SK-N-SH (cell line): ENCODE data around the gene TIMP2. TPM values are rescaled to one million over a fixed set of nuclear protein-coding genes. Genes with fewer than 3 reads are reported as not detected.

ENCODE experiments used
- CTCF ChIA-PET: fragments of 300-600, 350-600 bp; formaldehyde crosslinking; extraction: SDS; loops from one replicate; lab custom pipeline; 2021; lab: Yijun Ruan, JAX
- POLR2A ChIA-PET: fragments of 350-600 bp; sonication (Branson Sonifier 250); formaldehyde crosslinking; extraction: SDS; loops from one replicate; lab custom pipeline; 2020; ENCODE audit warnings: antibody characterized with exemption, inconsistent platforms; lab: Yijun Ruan, JAX
- DNase-seq: peaks from one replicate; pipeline ENCODE4 v3.0.0; 2012
- H2AFZ ChIP-seq: fragments of 200-600 bp; sonication (generic); 2 replicates; pipeline ENCODE4 v1.8.1; 2016; ENCODE audit warnings: antibody characterized with exemption, mild to moderate bottlenecking, low read depth
- H3F3A ChIP-seq: fragments of 200-600 bp; sonication (generic); replicated peaks from 2 replicates; pipeline ENCODE3; 2016; ENCODE audit warnings: antibody characterized with exemption, mild to moderate bottlenecking; ENCODE audit not compliant: insufficient read depth
- H3K27ac ChIP-seq, 2 experiments: fragments of 200-500 bp in 1 of 2; fragments of 200-600 bp in 1 of 2; sonication (Bioruptor generic) in 1 of 2; sonication (generic), shearing (Covaris generic) in 1 of 2; 2 replicates each; pipeline versions ENCODE4 v1.5.1 to v1.6.1; 2014 to 2016; ENCODE audit warnings: low read depth in 2 of 2, inconsistent platforms in 1 of 2, low read length in 1 of 2, mild to moderate bottlenecking in 1 of 2, mixed read lengths in 1 of 2
- H3K27me3 ChIP-seq: fragments of 200-600 bp; sonication (generic), shearing (Covaris generic); 2 replicates; pipeline ENCODE4 v1.6.1; 2016; ENCODE audit warnings: mixed run types; ENCODE audit not compliant: insufficient read depth
- H3K36me3 ChIP-seq, 2 experiments: fragments of 200-500 bp in 1 of 2; fragments of 200-600 bp in 1 of 2; sonication (Bioruptor generic) in 1 of 2; sonication (generic) in 1 of 2; replicated peaks in 1 of 2; 2 replicates each; pipeline versions ENCODE3 to v1.5.1; 2014 to 2016; ENCODE audit warnings: low read length in 1 of 2, mild to moderate bottlenecking in 1 of 2; ENCODE audit not compliant: insufficient read depth in 2 of 2, control insufficient read depth in 1 of 2
- H3K4me1 ChIP-seq, 2 experiments: fragments of 200-500 bp in 1 of 2; fragments of 200-600 bp in 1 of 2; sonication (Bioruptor generic) in 1 of 2; sonication (generic), shearing (Covaris generic) in 1 of 2; 2 replicates each; pipeline versions ENCODE4 v1.5.1 to v1.6.1; 2014 to 2016; ENCODE audit warnings: low read depth in 1 of 2, low read length in 1 of 2, mixed run types in 1 of 2; ENCODE audit not compliant: insufficient read depth in 2 of 2, control insufficient read depth in 1 of 2
- H3K4me2 ChIP-seq: fragments of 200-600 bp; sonication (generic), shearing (Covaris generic); 2 replicates; pipeline ENCODE4 v1.6.1; 2017; ENCODE audit warnings: mixed run types
- H3K4me3 ChIP-seq, 2 experiments: fragments of 200-500 bp in 1 of 2; fragments of 200-600 bp in 1 of 2; sonication (Bioruptor generic) in 1 of 2; sonication (generic), shearing (Covaris generic) in 1 of 2; 2 replicates each; pipeline versions ENCODE4 v1.5.1 to v1.8.1; 2014 to 2016; ENCODE audit warnings: low read depth in 2 of 2, inconsistent platforms in 1 of 2, low read length in 1 of 2, mild to moderate bottlenecking in 1 of 2, mixed read lengths in 1 of 2, moderate library complexity in 1 of 2
- H3K79me2 ChIP-seq: fragments of 200-600 bp; sonication (generic); 2 replicates; pipeline ENCODE4 v1.8.1; 2017; ENCODE audit warnings: mild to moderate bottlenecking; ENCODE audit not compliant: insufficient read depth
- H3K9ac ChIP-seq: fragments of 200-600 bp; sonication (generic); 2 replicates; pipeline ENCODE4 v1.6.1; 2017; ENCODE audit warnings: mixed run types
- H3K9me2 ChIP-seq: fragments of 200-600 bp; sonication (generic); 2 replicates; pipeline ENCODE4 v1.6.1; 2017; ENCODE audit warnings: mixed run types
- H3K9me3 ChIP-seq: fragments of 200-600 bp; sonication (generic); 2 replicates; pipeline ENCODE4 v1.6.1; 2017; ENCODE audit warnings: mixed run types, mild to moderate bottlenecking, moderate library complexity
- H4K20me1 ChIP-seq: fragments of 200-600 bp; sonication (generic); 2 replicates; pipeline ENCODE4 v1.6.1; 2017; ENCODE audit warnings: mild to moderate bottlenecking, mixed run types; ENCODE audit not compliant: insufficient read depth
- CTCF ChIP-seq: fragments of 200-600 bp; sonication (generic); IDR thresholded peaks from 2 replicates; pipeline ENCODE4 v1.6.1; 2017; ENCODE audit warnings: antibody characterized with exemption, mild to moderate bottlenecking, moderate library complexity
- EP300 ChIP-seq, 2 experiments: IDR thresholded peaks; 2 replicates each; pipeline versions ENCODE4 v1.4.0 to v1.6.1; 2012; ENCODE audit warnings: borderline replicate concordance in 1 of 2, low read depth in 1 of 2, low read length in 1 of 2
- EZH2phosphoT487 ChIP-seq: fragments of 200-600 bp; sonication (generic); IDR thresholded peaks from 2 replicates; pipeline ENCODE4 v1.6.1; 2017; ENCODE audit warnings: low read depth, mixed run types, mild to moderate bottlenecking, antibody characterized with exemption, moderate library complexity, borderline replicate concordance
- FOSL2 ChIP-seq: IDR thresholded peaks from 2 replicates; pipeline ENCODE4 v1.4.0; 2012; ENCODE audit warnings: low read depth, mild to moderate bottlenecking, moderate library complexity, borderline replicate concordance
- FOXJ3 ChIP-seq: sonication (generic); formaldehyde crosslinking; IDR thresholded peaks from 2 replicates; pipeline ENCODE4 v1.5.1; 2020; ENCODE audit warnings: mild to moderate bottlenecking, missing genetic modification reagents
- FOXM1 ChIP-seq: IDR thresholded peaks from 2 replicates; pipeline ENCODE4 v1.4.0; 2012; ENCODE audit warnings: low read depth, mild to moderate bottlenecking
- GATA2 ChIP-seq: sonication (generic); formaldehyde crosslinking; IDR thresholded peaks from 2 replicates; pipeline ENCODE4 v1.5.0; 2020; ENCODE audit warnings: mild to moderate bottlenecking, missing genetic modification reagents
- IRF3 ChIP-seq: fragments of 150-350 bp; IDR thresholded peaks from 2 replicates; pipeline ENCODE4 v1.6.1; 2016; ENCODE audit warnings: mild to moderate bottlenecking, low read depth, low read length
- MAX ChIP-seq: IDR thresholded peaks from 2 replicates; pipeline ENCODE4 v1.4.0; 2012; ENCODE audit warnings: low read depth
- MEF2A ChIP-seq: IDR thresholded peaks from 2 replicates; pipeline ENCODE4 v1.4.0; 2012; ENCODE audit warnings: low read depth, borderline replicate concordance
- NFIC ChIP-seq: IDR thresholded peaks from 2 replicates; pipeline ENCODE4 v1.4.0; 2012; ENCODE audit warnings: borderline replicate concordance
- NRF1 ChIP-seq: IDR thresholded peaks from 2 replicates; pipeline ENCODE4 v1.6.1; 2012; ENCODE audit warnings: low read depth, mild to moderate bottlenecking, low read length
- RAD21 ChIP-seq: IDR thresholded peaks from 2 replicates; pipeline ENCODE4 v1.6.1; 2012; ENCODE audit warnings: mild to moderate bottlenecking, low read length
- SIN3A ChIP-seq: IDR thresholded peaks from 2 replicates; pipeline ENCODE4 v1.6.1; 2012; ENCODE audit warnings: low read depth, mild to moderate bottlenecking, low read length, moderate library complexity, borderline replicate concordance
- TEAD4 ChIP-seq: IDR thresholded peaks from 2 replicates; pipeline ENCODE4 v1.4.0; 2012; ENCODE audit warnings: mild to moderate bottlenecking, borderline replicate concordance; ENCODE audit not compliant: insufficient read depth
- USF2 ChIP-seq: fragments of 150-350 bp; IDR thresholded peaks from 2 replicates; pipeline ENCODE4 v1.6.1; 2017; ENCODE audit warnings: antibody characterized with exemption, low read length, low read depth, borderline replicate concordance
- YY1 ChIP-seq: IDR thresholded peaks from 2 replicates; pipeline ENCODE4 v1.4.0; 2012; ENCODE audit warnings: low read depth, mild to moderate bottlenecking
- ZBTB33 ChIP-seq: IDR thresholded peaks from 2 replicates; pipeline ENCODE4 v1.4.0; 2012; ENCODE audit warnings: low read depth, borderline replicate concordance
- WGBS: methylation state at CpG from one replicate; pipeline ENCODE4 v1.1.6; 2017; ENCODE audit warnings: low lambda C conversion rate; 5-methylcytosine and 5-hydroxymethylcytosine counted together
- polyA plus RNA-seq, 3 experiments: library from polyadenylated mRNA; depleted of rRNA; stranded (reverse); fragments of >200 nt; gene quantifications; 2 replicates each; pipeline ENCODE4 v1.2.3, GENCODE V29; 2012

Gene TIMP2
- polyA plus RNA-seq, 1 of the 3 experiments (the other 2 are of a cell fraction), result 441 TPM

- CTCF ChIA-PET, result interaction anchor here (1.0 to 3.0 kb wide), 2 partner anchors 32 to 73 kb away, joined by 3 to 18 read pairs; no protein-coding TSS in a partner anchor
- no peak overlapping the region for H2AFZ ChIP-seq
- peak overlapping the region in 1 of 2 experiments; percentile 20; a peak in 1 of 4 replicates for H3K27ac ChIP-seq
- 98% methylated on average over 7 of the region's 7 CpGs for WGBS
- no peaks in the 10 kb centered on the region for H3K27me3 ChIP-seq
- H3K9me3 ChIP-seq, result no peaks in the 10 kb centered on the region
- H3K4me2 ChIP-seq, result no peak overlapping the region
- peaks cover 0 to 56% of the 10 kb centered on the region in 2 experiments; a peak in 2 of 4 replicates for H3K4me1 ChIP-seq
- H3K9ac ChIP-seq, result no peak overlapping the region
- DNase-seq, result no peak
- H4K20me1 ChIP-seq, result peaks cover 100% of the 10 kb centered on the region
- H3K4me3 ChIP-seq, result no peak overlapping the region
- POLR2A ChIA-PET, result interaction anchor here (0.9 kb wide), 1 partner anchor 20 kb away, joined by 3 read pairs; no protein-coding TSS in a partner anchor
- no peaks in the 10 kb centered on the region for H3K9me2 ChIP-seq
- peaks cover 13 to 26% of the 10 kb centered on the region in 2 experiments for H3K36me3 ChIP-seq
- H3K79me2 ChIP-seq, result peaks cover 99% of the 10 kb centered on the region
- TF ChIP-seq NRF1, result no peak
- TF ChIP-seq RAD21, result no peak
- TF ChIP-seq MEF2A, result no peak
- TF ChIP-seq GATA2 (CRISPR knock-in tag), result no peak
- TF ChIP-seq, all 33 proteins: peak for 0
- peaks cover 9% of the 10 kb centered on the region for H3F3A ChIP-seq
These were observed 27.5 kb downstream of the TIMP2 start for GRCh38 chr17:78897664-78898047.

GRCh38 chr17:78896834-78897663, 28.1 kb downstream of the TIMP2 start:
- Histone ChIP-seq H3K9me3 (no peaks in the 10 kb centered on the region), H3F3A (peaks cover 9% of the 10 kb centered on the region), H3K4me1 (peaks cover 0 to 62% of the 10 kb centered on the region in 2 experiments; a peak in 2 of 4 replicates), H3K9ac (no peak overlapping the region), H3K36me3 (peaks cover 17 to 26% of the 10 kb centered on the region in 2 experiments), H3K4me2 (no peak overlapping the region), H3K9me2 (no peaks in the 10 kb centered on the region), H3K4me3 (no peak overlapping the region), H2AFZ (no peak overlapping the region), H4K20me1 (peaks cover 100% of the 10 kb centered on the region), H3K79me2 (peaks cover 99% of the 10 kb centered on the region), H3K27me3 (no peaks in the 10 kb centered on the region), H3K27ac (peak overlapping the region in 1 of 2 experiments; percentile 22; a peak in 1 of 4 replicates)
- 93% methylated on average over 32 of the region's 34 CpGs for WGBS
- DNase-seq, result peak; percentile 50
- CTCF ChIA-PET, result interaction anchor here (0.9 to 7.4 kb wide), 7 partner anchors 13 to 74 kb away, joined by 3 to 44 read pairs (median 9); no protein-coding TSS in a partner anchor
- POLR2A ChIA-PET, result interaction anchor here (0.9 kb wide), 1 partner anchor 21 kb away, joined by 3 read pairs; no protein-coding TSS in a partner anchor
- TF ChIP-seq YY1 (no peak), TEAD4 (no peak), IRF3 (no peak), NFIC (no peak), FOXJ3 (CRISPR knock-in tag) (no peak), USF2 (no peak), MEF2A (no peak), MAX (no peak), EZH2phosphoT487 (no peak), FOXM1 (no peak), CTCF (no peak), SIN3A (no peak), EP300 (IDR thresholded peaks at IDR 0.05; ENCODE audit: borderline replicate concordance in 1 of 2, low read depth in 1 of 2, low read length in 1 of 2) (no peak), ZBTB33 (no peak), FOSL2 (no peak), RAD21 (no peak)
